ENCODE results near the gene GJA3.
A peak's percentile ranks its signal among the peaks of the same experiment; 100 is the strongest.

The GJA3 gene

DNA sequence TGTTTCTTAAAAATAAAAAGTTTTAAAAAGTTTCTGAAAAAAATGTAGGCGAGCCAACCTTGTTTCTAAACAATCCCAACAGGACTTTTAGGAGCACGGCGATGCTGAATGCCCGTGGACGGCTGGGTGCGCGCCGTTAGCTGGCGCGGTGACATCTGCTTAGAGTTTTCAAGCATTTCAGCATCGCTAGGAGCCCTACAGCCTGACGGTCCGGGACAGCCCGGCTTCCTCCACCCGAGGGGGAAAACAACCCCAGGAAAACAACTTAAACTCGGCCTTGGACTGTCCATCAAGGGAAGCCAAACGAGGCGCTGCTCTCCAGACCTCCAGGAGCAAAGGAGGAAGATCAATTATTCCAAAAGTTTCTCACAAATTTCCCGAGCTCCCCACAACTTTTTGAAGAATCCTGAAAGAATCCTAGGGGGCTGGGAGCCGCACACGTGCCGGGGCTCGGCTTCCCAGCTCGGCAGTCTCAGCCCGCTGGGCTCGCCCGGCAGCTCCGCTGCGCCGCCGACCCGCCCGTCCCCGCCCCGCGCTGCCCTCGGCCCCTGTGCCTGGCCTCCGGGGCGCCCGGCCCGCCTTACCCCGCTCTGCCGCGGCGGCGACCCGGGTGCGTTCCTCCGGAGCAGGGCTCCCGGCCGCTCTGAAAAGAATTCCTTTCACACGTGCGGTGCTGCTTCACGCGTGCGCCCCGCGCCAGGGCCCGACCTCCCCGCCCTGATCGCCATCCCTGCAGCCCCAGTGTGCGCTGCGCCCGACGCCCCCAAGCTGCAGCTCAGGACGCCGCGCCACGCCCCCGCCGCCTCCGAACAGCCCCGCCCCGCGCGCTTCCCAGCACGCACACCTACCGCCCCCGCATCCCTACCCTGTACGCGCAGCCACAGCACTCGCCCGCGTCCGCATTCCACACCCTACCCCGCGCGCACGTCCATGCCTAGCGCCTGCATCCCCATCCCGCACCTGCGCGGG lies at the start of gene GJA3:
TSS of gene GJA3 (minus strand) at position 747 of the 969 bp plus-strand sequence. CDS start 17,764 bp downstream, outside the sequence.
- Histone ChIP-seq H3K9me2 (ENCODE audit: low read depth, low read length) (no peaks in the 10 kb centered on the region), H2AFZ (ENCODE audit: low read length) (no peak within 1 kb of the TSS), H4K20me1 (ENCODE audit: insufficient read depth, low read length) (no peaks in the 10 kb centered on the region), H3K4me3 (ENCODE audit: low read depth, low read length, poor library complexity, severe bottlenecking) (peak within 1 kb of the TSS; percentile 51), H3K79me2 (ENCODE audit: insufficient read depth, low read length) (no peaks in the 10 kb centered on the region), H3K9me3 (ENCODE audit: low read length) (no peaks in the 10 kb centered on the region), H3F3A (ENCODE audit: insufficient read depth, low read length) (no peaks in the 10 kb centered on the region), H3K4me2 (ENCODE audit: low read length) (peak within 1 kb of the TSS; percentile 61), H3K9ac (ENCODE audit: low read length) (no peak within 1 kb of the TSS), H3K36me3 (ENCODE audit: insufficient read depth, low read length) (no peaks in the 10 kb centered on the region), H3K27me3 (ENCODE audit: insufficient read depth, low read length) (no peaks in the 10 kb centered on the region; the same call in 1 of the 2 replicates), H3K4me1 (ENCODE audit: insufficient read depth, low read length, severe bottlenecking) (peaks cover 11% of the 10 kb centered on the region), H3K27ac (ENCODE audit: low read depth, low read length, poor library complexity, severe bottlenecking) (no peak within 1 kb of the TSS)
- TF ChIP-seq, protein P1, sequence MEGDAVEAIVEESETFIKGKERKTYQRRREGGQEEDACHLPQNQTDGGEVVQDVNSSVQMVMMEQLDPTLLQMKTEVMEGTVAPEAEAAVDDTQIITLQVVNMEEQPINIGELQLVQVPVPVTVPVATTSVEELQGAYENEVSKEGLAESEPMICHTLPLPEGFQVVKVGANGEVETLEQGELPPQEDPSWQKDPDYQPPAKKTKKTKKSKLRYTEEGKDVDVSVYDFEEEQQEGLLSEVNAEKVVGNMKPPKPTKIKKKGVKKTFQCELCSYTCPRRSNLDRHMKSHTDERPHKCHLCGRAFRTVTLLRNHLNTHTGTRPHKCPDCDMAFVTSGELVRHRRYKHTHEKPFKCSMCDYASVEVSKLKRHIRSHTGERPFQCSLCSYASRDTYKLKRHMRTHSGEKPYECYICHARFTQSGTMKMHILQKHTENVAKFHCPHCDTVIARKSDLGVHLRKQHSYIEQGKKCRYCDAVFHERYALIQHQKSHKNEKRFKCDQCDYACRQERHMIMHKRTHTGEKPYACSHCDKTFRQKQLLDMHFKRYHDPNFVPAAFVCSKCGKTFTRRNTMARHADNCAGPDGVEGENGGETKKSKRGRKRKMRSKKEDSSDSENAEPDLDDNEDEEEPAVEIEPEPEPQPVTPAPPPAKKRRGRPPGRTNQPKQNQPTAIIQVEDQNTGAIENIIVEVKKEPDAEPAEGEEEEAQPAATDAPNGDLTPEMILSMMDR (IDR thresholded peaks at IDR 0.05; ENCODE audit: low read length): no peak
- no peak for TF ChIP-seq EZH2 (IDR thresholded peaks at IDR 0.05; ENCODE audit: borderline replicate concordance, low read length)

DNA sequence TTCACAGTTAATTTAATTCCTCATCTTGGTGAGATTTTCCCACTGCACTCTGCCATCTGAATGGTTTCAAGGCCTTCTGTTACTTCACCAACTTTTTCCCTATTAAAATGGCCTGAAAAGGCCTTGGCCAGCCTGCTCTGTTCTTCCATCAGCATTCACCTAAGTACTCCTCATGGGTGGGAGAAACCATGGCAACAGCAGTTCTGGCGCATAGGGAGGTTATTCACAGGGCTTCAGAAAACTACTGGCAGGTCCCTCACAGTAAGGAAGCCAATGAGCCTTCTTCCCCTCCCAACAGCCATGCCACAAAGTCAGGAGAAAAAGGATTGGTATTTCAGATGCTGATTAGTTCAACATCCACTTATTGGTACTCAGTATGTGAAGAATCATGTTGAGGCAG lies 49.1 kb upstream of the GJA3 start:
- TF ChIP-seq, protein P1 (IDR thresholded peaks at IDR 0.05; ENCODE audit: low read length): no peak
- TF ChIP-seq EZH2 (IDR thresholded peaks at IDR 0.05; ENCODE audit: borderline replicate concordance, low read length): no peak
- Histone ChIP-seq H3K4me2 (ENCODE audit: low read length) (no peak overlapping the region), H3K27me3 (ENCODE audit: insufficient read depth, low read length) (0 out of 2 replicates have a peak, but pooled peaks cover 3% of the 10 kb centered on the region), H3K9me3 (ENCODE audit: low read length) (no peaks in the 10 kb centered on the region), H3K79me2 (ENCODE audit: insufficient read depth, low read length) (no peaks in the 10 kb centered on the region), H4K20me1 (ENCODE audit: insufficient read depth, low read length) (no peaks in the 10 kb centered on the region), H3K4me3 (ENCODE audit: low read depth, low read length, poor library complexity, severe bottlenecking) (no peak overlapping the region), H2AFZ (ENCODE audit: low read length) (no peak overlapping the region), H3K4me1 (ENCODE audit: insufficient read depth, low read length, severe bottlenecking) (no peaks in the 10 kb centered on the region), H3K27ac (ENCODE audit: low read depth, low read length, poor library complexity, severe bottlenecking) (no peak overlapping the region), H3K9ac (ENCODE audit: low read length) (no peak overlapping the region), H3K9me2 (ENCODE audit: low read depth, low read length) (no peaks in the 10 kb centered on the region), H3K36me3 (ENCODE audit: insufficient read depth, low read length) (no peaks in the 10 kb centered on the region), H3F3A (ENCODE audit: insufficient read depth, low read length) (no peaks in the 10 kb centered on the region)

DNA sequence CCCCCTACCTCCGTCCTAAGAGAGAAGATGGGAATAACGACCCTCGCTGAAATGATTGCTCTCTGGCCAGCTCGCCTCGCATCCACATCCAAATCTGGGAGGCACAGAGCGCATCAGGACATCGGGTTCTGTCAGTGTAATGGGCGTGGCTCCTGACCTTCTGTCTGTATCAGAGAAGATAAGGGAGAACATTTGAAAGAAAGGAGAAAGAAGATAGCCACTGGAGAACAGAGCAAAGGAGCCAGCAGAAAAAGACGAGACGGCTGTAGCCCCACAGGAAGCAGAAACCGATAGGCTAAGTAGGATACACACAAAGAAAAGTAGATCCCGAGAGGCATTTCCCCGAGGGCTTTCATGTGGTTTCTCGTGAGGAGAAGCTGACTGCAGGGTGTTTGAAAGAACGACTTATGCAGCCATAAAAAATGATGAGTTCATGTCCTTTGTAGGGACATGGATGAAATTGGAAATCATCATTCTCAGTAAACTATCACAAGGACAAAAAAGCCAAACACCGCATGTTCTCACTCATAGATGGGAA lies 45.9 kb upstream of the GJA3 start:
- no peaks in the 10 kb centered on the region for H3K79me2 ChIP-seq (ENCODE audit: insufficient read depth, low read length)
- no peaks in the 10 kb centered on the region for H3K4me1 ChIP-seq (ENCODE audit: insufficient read depth, low read length, severe bottlenecking)
- H3K4me2 ChIP-seq (ENCODE audit: low read length): no peak overlapping the region
- H4K20me1 ChIP-seq (ENCODE audit: insufficient read depth, low read length): no peaks in the 10 kb centered on the region
- H3K9me3 ChIP-seq (ENCODE audit: low read length): no peaks in the 10 kb centered on the region
- H3K36me3 ChIP-seq (ENCODE audit: insufficient read depth, low read length): no peaks in the 10 kb centered on the region
- H3K9ac ChIP-seq (ENCODE audit: low read length): no peak overlapping the region
- peaks cover 3% of the 10 kb centered on the region; the same call in 1 of the 2 replicates for H3K27me3 ChIP-seq (ENCODE audit: insufficient read depth, low read length)
- H3K27ac ChIP-seq (ENCODE audit: low read depth, low read length, poor library complexity, severe bottlenecking): no peak overlapping the region
- no peak overlapping the region for H3K4me3 ChIP-seq (ENCODE audit: low read depth, low read length, poor library complexity, severe bottlenecking)
- no peaks in the 10 kb centered on the region for H3K9me2 ChIP-seq (ENCODE audit: low read depth, low read length)
- no peaks in the 10 kb centered on the region for H3F3A ChIP-seq (ENCODE audit: insufficient read depth, low read length)
- TF ChIP-seq, protein P1 (IDR thresholded peaks at IDR 0.05; ENCODE audit: low read length): no peak
- TF ChIP-seq EZH2 (IDR thresholded peaks at IDR 0.05; ENCODE audit: borderline replicate concordance, low read length): no peak
- no peak overlapping the region for H2AFZ ChIP-seq (ENCODE audit: low read length)

All from OCI-LY1 (cell line).